BE2C (cell line): ENCODE measurements around the gene SLMAP.

ENCODE experiments used
- DNase-seq: peaks from one replicate; pipeline ENCODE4 v3.0.0-alpha.2; 2020
- H3K27me3 ChIP-seq: fragments of 250-450 bp; sonication (Bioruptor Pico); 2 replicates; pipeline ENCODE4 v1.5.1; 2020; ENCODE audit warnings: mild to moderate bottlenecking
- H3K36me3 ChIP-seq: fragments of 250-450 bp; sonication (Bioruptor Pico); 2 replicates; pipeline ENCODE4 v1.5.1; 2020; ENCODE audit warnings: mild to moderate bottlenecking
- H3K4me1 ChIP-seq: fragments of 250-450 bp; sonication (Bioruptor Pico); 2 replicates; pipeline ENCODE4 v1.5.1; 2020
- H3K4me3 ChIP-seq: 2 replicates; pipeline ENCODE4 v1.5.1; 2011; ENCODE audit warnings: low read depth, low read length
- H3K9me3 ChIP-seq: fragments of 250-450 bp; sonication (Bioruptor Pico); 2 replicates; pipeline ENCODE4 v1.5.1; 2020
- TF ChIP-seq, protein P1 (sequence below): IDR thresholded peaks from 2 replicates; pipeline ENCODE4 v1.5.1; 2012; ENCODE audit warnings: mild to moderate bottlenecking, low read depth, low read length

SLMAP gene

DNA sequence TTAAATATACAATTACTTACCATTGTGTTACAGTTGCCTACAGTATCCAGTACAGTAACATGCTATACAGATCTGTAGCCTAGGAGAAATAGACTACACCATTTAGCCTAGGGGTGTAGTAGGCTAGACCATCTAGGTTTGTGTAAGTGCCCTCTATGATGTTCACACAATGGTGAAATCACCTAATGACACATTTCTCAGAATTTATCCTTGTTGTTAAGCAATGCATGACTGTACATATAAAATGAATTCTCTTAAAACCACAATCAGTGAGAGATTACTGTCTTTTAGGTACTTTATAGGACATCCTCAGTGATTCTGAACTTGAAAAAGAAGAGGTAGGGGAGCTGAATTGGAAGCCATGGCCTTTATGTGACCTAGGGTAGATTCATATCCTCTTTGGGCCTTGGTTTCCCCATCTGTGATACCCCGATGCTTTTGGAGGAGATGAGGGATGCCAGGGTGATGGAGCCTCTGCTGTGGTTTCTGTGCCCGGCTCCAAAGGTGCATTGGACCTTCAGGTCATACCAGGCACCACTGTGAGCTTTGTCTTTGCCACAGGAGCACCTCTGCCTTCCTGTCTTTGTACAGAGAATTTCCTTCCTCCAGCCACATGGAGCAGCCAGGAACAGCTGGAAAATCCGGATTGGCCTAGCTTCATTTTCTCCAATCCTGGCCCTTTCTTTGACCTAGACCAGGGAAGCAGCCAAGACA, 200.2 kb downstream of the SLMAP start:
- H3K4me3 ChIP-seq: no peak overlapping the region
- H3K4me1 ChIP-seq: peaks cover 6% of the 10 kb centered on the region
- TF ChIP-seq, protein P1, sequence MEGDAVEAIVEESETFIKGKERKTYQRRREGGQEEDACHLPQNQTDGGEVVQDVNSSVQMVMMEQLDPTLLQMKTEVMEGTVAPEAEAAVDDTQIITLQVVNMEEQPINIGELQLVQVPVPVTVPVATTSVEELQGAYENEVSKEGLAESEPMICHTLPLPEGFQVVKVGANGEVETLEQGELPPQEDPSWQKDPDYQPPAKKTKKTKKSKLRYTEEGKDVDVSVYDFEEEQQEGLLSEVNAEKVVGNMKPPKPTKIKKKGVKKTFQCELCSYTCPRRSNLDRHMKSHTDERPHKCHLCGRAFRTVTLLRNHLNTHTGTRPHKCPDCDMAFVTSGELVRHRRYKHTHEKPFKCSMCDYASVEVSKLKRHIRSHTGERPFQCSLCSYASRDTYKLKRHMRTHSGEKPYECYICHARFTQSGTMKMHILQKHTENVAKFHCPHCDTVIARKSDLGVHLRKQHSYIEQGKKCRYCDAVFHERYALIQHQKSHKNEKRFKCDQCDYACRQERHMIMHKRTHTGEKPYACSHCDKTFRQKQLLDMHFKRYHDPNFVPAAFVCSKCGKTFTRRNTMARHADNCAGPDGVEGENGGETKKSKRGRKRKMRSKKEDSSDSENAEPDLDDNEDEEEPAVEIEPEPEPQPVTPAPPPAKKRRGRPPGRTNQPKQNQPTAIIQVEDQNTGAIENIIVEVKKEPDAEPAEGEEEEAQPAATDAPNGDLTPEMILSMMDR: no peak
- H3K27me3 ChIP-seq: no peaks in the 10 kb centered on the region
- DNase-seq: no peak
- H3K36me3 ChIP-seq: no peaks in the 10 kb centered on the region
- no peaks in the 10 kb centered on the region for H3K9me3 ChIP-seq

DNA sequence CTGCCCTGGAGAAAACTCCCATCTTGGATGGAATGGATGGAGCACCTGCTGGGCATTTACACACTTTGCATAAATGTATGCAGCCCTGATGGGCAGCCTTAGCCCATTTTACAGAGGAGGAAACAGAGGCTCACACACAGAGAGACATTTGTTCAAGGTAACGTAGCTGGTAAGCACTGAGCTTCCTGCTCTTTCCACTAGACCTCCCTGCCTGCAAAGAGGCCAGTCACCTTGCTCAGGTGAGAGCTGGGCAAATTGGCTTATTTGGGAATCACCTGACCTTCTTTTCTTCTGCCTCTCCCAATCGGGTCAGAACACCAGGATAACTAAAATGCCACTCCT, 200.7 kb downstream of the SLMAP start:
- no peak for DNase-seq
- Histone ChIP-seq H3K36me3 (no peaks in the 10 kb centered on the region), H3K4me1 (peaks cover 4% of the 10 kb centered on the region), H3K4me3 (no peak overlapping the region), H3K9me3 (no peaks in the 10 kb centered on the region), H3K27me3 (no peaks in the 10 kb centered on the region)
- TF ChIP-seq, protein P1: no peak

DNA sequence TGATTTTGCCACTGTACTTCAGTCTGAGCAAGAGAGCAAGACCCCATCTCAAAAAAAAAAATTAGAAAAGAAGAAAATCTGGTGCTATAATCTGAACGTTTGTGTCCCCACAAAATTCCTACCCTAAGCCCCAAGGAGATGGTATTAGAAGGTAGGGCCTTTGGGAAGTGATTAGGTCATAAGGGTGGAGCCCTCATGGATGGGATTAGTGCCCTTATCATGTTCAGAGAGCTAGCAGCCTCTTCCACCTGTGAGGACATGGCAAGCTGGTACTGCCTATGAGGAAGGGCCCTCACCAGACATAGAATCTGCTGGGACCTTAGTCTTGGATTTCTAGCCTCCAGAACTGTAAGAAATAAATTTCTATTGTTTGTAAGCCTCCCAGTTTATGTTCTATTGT, 201.7 kb downstream of the SLMAP start:
- TF ChIP-seq, protein P1: no peak

DNA sequence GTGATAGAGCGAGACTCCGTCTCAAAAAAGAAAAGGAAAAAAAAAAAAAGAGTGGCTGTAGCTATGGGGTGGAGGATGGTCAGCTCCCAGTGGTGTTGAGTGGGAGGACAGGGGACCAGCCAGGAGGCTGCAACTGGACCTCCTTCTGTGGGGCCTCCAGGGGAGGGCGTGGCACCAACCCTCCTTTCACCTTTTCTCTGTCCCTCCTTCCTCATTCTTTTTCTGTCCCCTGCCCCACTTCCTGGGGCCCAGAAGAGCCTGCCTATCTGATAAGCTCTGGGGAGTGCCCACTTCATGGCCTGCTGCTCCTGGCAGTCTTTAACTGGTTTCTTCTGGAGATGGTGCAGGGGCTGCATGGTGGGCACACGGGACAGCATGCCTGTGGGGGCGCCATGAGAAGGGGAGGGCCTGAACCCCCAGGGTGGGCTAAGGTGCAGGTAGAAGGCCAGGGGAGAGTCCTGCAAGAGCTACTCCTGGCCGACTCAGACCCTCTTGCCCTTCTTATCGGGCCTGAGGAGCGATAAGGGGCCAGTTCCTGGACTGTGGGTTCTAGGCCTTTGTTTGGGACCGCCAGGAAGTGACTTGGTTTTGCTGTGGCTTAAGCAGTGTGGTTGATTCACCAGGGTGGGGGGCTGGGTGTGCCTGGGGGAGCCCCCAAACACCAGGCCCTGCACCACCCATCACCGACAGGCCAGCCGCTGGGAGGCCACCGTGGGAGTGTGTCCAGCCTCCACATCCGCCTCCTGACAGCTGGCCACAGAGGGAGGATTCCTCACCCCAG, 202.7 kb downstream of the SLMAP start:
- H3K9me3 ChIP-seq: no peaks in the 10 kb centered on the region
- TF ChIP-seq, protein P1: no peak
- no peaks in the 10 kb centered on the region for H3K27me3 ChIP-seq
- no peaks in the 10 kb centered on the region for H3K36me3 ChIP-seq
- no peak for DNase-seq
- no peak overlapping the region for H3K4me3 ChIP-seq
- H3K4me1 ChIP-seq: no peaks in the 10 kb centered on the region

More for the DNA sequence above, 201.7 kb downstream of the SLMAP start:
- Histone ChIP-seq H3K9me3 (no peaks in the 10 kb centered on the region), H3K27me3 (no peaks in the 10 kb centered on the region), H3K4me3 (no peak overlapping the region), H3K4me1 (no peaks in the 10 kb centered on the region), H3K36me3 (no peaks in the 10 kb centered on the region)
- no peak for DNase-seq

DNA sequence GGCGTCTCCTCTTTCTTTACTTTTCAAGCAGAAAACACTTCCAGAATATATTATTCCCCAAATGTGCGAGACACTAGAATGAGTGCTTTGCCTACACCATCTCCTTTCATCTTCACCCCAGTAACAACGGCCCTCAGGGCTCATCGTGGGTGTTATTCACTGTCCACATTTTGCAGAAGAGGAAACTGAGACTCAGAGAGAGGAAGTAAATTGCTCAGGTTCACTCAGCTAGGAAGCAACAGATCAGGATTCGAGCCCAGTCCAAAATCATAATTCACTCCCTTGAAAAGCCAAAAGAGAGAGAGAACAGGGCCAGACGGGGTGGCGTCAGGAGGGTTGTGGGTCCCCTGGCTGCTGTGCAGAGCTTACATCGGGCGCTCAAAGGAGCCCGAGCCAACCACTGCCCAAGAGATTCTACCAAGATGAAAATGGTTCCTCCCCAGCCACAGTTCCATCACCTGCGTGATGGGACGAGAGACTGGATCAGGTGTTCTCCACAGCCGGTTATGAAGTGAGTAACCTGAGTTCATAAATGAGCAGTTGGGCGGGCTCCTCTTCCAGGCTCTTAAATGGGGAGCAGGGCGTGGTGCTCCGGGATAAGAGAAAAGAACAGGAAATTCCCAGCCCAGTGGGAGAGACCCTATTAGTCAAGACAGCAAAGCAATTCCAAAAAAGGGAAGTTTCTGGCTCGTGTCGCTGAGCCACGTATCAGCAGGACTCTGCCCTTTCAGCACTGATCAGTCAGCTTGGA, 203.5 kb downstream of the SLMAP start:
- no peaks in the 10 kb centered on the region for H3K9me3 ChIP-seq
- no peak overlapping the region for H3K4me3 ChIP-seq
- DNase-seq: no peak
- H3K4me1 ChIP-seq: no peaks in the 10 kb centered on the region
- TF ChIP-seq, protein P1: no peak
- no peaks in the 10 kb centered on the region for H3K36me3 ChIP-seq
- H3K27me3 ChIP-seq: no peaks in the 10 kb centered on the region
